CD4-positive, alpha-beta T cell (primary cell): ENCODE results near the gene TLNRD1. TPM values are rescaled to one million over a fixed set of nuclear protein-coding genes. Genes with fewer than 3 reads are reported as not detected.

Experiments
- ATAC-seq: fragments of 200-7000 bp; cut with Tn5 transposase; one replicate; pipeline ENCODE4 v1.10.0; 2022; ENCODE audit warnings: mild to moderate bottlenecking; ENCODE audit not compliant: poor library complexity
- CTCF ChIA-PET: fragments of 350-600 bp; sonication (Branson Sonifier 250); formaldehyde crosslinking; loops from one replicate; lab custom pipeline; 2021; ENCODE audit warnings: antibody characterized with exemption, inconsistent platforms; lab: Charles Lee
- POLR2A ChIA-PET: fragments of 350-600 bp; sonication (Branson Sonifier 250); formaldehyde crosslinking; loops from one replicate; lab custom pipeline; 2021; ENCODE audit warnings: antibody characterized with exemption, inconsistent platforms; lab: Charles Lee
- DNase-seq, 14 experiments: peaks; one replicate each; pipeline ENCODE4 v3.0.0-alpha.2; 2013 to 2020; ENCODE audit warnings: mixed read lengths in 2 of 14
- H3K27ac ChIP-seq, 2 donors: one replicate each; pipeline versions ENCODE4 v1.5.1 to v1.7.0; 2013; ENCODE audit warnings: low read length in 2 of 2, low read depth in 1 of 2, mild to moderate bottlenecking in 1 of 2
- H3K27me3 ChIP-seq, 2 experiments: 1 replicate in 1 of 2; 2 replicates in 1 of 2; pipeline versions ENCODE4 v1.6.1 to v1.7.0; 2013; ENCODE audit warnings: low read length in 2 of 2, control low read depth in 1 of 2, mild to moderate bottlenecking in 1 of 2, moderate library complexity in 1 of 2; ENCODE audit not compliant: insufficient read depth in 2 of 2, control insufficient read depth in 1 of 2
- H3K36me3 ChIP-seq: one replicate; pipeline ENCODE4 v1.6.1; 2013; ENCODE audit warnings: low read length, control low read depth; ENCODE audit not compliant: insufficient read depth
- H3K4me1 ChIP-seq: one replicate; pipeline ENCODE4 v1.6.1; 2013; ENCODE audit warnings: low read length, control low read depth; ENCODE audit not compliant: insufficient read depth
- H3K4me3 ChIP-seq: one replicate; pipeline ENCODE4 v1.5.1; 2013; ENCODE audit warnings: mild to moderate bottlenecking, low read length, moderate library complexity
- H3K9me3 ChIP-seq, 2 experiments: 1 replicate in 1 of 2; 2 replicates in 1 of 2; pipeline versions ENCODE4 v1.6.1 to v1.7.0; 2013; ENCODE audit warnings: low read length in 2 of 2, mild to moderate bottlenecking in 2 of 2, control low read depth in 1 of 2, moderate library complexity in 1 of 2; ENCODE audit not compliant: control insufficient read depth in 1 of 2, insufficient read depth in 1 of 2
- H3K27ac Mint-ChIP-seq: one replicate; pipeline ENCODE4 v1.8.0; 2020; ENCODE audit warnings: mixed read lengths
- H3K27me3 Mint-ChIP-seq: one replicate; pipeline ENCODE4 v1.8.0; 2021; ENCODE audit warnings: mixed read lengths
- H3K36me3 Mint-ChIP-seq: one replicate; pipeline ENCODE4 v1.8.0; 2021; ENCODE audit warnings: low read depth, mixed read lengths
- H3K4me1 Mint-ChIP-seq: one replicate; pipeline ENCODE4 v1.8.0; 2021; ENCODE audit warnings: low read depth, mixed read lengths
- H3K4me3 Mint-ChIP-seq: one replicate; pipeline ENCODE4 v1.8.0; 2020; ENCODE audit warnings: mild to moderate bottlenecking, mixed read lengths
- H3K9me3 Mint-ChIP-seq: one replicate; pipeline ENCODE4 v1.8.0; 2020; ENCODE audit warnings: mixed read lengths
- intact Hi-C, 2 experiments: fragments of 100-400 bp; cut with DNase I in 1 of 2; cut with micrococcal nuclease in 1 of 2; formaldehyde crosslinking; loops; one replicate each; pipeline versions ENCODE4 v1.15.1 to v1.9.0; 2023 to 2025; cut with DNase I, micrococcal nuclease
- total RNA-seq, 174 experiments: library from RNA in 2 of 174; stranded (reverse) in 2 of 174; gene quantifications; one replicate each; pipeline ENCODE4 v1.2.3 and lab custom pipeline; 2021 to 2026
- TF ChIP-seq, protein P1 (sequence below): fragments of 200-600 bp; IDR thresholded peaks from one replicate; pipeline ENCODE4 v1.8.0; 2022; ENCODE audit warnings: antibody characterized with exemption, mild to moderate bottlenecking

Gene TLNRD1
- total RNA-seq, 2 experiments from 2014 or later, result 10.5 to 12.3 TPM

DNA sequence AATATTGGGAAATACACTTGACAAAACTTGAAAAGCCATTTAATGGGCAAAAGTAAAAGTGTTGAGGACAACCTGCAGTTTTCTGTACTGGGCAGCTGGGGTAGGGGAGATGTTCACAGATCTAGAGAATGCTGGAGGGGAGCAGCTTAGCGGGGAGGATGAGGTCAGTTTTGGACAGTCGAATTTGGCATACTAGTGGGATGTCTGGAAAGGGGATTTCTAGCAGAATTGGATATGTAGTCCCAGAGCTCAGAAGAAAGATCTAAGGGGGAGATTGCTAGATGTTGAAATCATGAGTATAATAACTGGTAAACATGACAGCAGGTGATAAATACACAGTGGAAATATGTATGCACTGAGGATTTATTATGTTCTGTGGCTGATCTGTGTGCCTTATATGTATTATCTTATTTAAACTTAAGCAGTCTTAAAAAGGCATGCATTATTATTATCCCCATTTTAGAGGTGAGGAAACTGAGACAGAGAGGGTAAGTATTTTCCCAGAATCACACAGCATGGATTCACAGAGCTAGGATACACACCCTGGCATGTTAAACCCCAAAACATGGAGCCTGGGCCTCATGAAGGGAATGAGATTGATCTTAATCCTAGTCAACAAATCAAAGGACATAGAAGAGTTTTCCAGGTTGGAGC, 42.7 kb downstream of the TLNRD1 start:
- H3K9me3 ChIP-seq, result no peaks in the 10 kb centered on the region
- H3K36me3 Mint-ChIP-seq, result no peaks in the 10 kb centered on the region
- DNase-seq (no peak), ATAC-seq (no peak)
- H3K9me3 Mint-ChIP-seq, result no peaks in the 10 kb centered on the region
- no peaks in the 10 kb centered on the region for H3K27me3 Mint-ChIP-seq
- H3K4me3 ChIP-seq, result no peak overlapping the region
- ChIA-PET CTCF (no interaction called here), POLR2A (no interaction called here)
- H3K27ac ChIP-seq, result no peak overlapping the region
- peaks cover 8% of the 10 kb centered on the region for H3K4me1 ChIP-seq
- H3K4me3 Mint-ChIP-seq, result no peak overlapping the region
- H3K36me3 ChIP-seq, result no peaks in the 10 kb centered on the region
- TF ChIP-seq, protein P1, sequence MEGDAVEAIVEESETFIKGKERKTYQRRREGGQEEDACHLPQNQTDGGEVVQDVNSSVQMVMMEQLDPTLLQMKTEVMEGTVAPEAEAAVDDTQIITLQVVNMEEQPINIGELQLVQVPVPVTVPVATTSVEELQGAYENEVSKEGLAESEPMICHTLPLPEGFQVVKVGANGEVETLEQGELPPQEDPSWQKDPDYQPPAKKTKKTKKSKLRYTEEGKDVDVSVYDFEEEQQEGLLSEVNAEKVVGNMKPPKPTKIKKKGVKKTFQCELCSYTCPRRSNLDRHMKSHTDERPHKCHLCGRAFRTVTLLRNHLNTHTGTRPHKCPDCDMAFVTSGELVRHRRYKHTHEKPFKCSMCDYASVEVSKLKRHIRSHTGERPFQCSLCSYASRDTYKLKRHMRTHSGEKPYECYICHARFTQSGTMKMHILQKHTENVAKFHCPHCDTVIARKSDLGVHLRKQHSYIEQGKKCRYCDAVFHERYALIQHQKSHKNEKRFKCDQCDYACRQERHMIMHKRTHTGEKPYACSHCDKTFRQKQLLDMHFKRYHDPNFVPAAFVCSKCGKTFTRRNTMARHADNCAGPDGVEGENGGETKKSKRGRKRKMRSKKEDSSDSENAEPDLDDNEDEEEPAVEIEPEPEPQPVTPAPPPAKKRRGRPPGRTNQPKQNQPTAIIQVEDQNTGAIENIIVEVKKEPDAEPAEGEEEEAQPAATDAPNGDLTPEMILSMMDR, result no peak
- no peak overlapping the region for H3K27ac Mint-ChIP-seq
- no peaks in the 10 kb centered on the region for H3K27me3 ChIP-seq
- peaks cover 12% of the 10 kb centered on the region for H3K4me1 Mint-ChIP-seq
- intact Hi-C loops, result no loop called here

DNA sequence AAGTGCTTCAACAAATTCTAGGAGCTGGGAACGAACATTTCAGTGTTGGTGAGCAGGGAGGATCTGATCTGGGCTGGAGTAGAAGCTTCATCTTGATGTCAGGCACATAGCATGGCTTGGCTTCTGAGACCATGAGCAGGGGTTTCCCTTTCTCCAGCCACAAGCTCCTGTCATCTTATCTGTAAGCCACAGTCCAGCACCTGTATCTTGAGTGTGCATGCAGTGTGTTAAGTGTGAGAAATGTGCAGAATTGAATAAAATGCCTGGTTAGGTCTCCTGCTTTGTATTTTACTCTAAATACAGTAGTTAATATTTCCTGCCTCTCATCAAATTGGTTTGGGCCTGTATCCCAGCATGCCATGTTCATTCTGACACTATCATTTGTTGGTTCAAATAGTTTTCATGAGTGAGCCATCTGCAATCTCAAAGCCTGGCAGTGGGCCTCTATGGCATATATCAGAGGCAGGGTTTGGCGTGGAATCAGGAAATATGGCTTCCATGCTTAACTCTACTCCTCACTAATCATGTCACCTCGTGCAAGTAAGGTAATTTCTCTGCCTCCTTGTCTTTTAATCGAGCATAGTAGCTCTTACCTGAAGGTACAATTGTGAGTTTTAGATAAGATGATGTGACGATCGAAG, 43.3 kb downstream of the TLNRD1 start:
- H3K27ac Mint-ChIP-seq, result no peak overlapping the region
- Histone ChIP-seq H3K4me1 (peaks cover 5% of the 10 kb centered on the region), H3K27me3 (no peaks in the 10 kb centered on the region), H3K9me3 (no peaks in the 10 kb centered on the region), H3K36me3 (no peaks in the 10 kb centered on the region), H3K27ac (no peak overlapping the region), H3K4me3 (no peak overlapping the region)
- H3K4me3 Mint-ChIP-seq, result no peak overlapping the region
- no peak for ATAC-seq
- no peaks in the 10 kb centered on the region for H3K36me3 Mint-ChIP-seq
- no peaks in the 10 kb centered on the region for H3K27me3 Mint-ChIP-seq
- intact Hi-C loops, result no loop called here
- H3K4me1 Mint-ChIP-seq, result peaks cover 6% of the 10 kb centered on the region
- TF ChIP-seq, protein P1, result no peak
- DNase-seq, result no peak
- POLR2A ChIA-PET, result no interaction called here
- H3K9me3 Mint-ChIP-seq, result no peaks in the 10 kb centered on the region
- CTCF ChIA-PET, result no interaction called here

DNA sequence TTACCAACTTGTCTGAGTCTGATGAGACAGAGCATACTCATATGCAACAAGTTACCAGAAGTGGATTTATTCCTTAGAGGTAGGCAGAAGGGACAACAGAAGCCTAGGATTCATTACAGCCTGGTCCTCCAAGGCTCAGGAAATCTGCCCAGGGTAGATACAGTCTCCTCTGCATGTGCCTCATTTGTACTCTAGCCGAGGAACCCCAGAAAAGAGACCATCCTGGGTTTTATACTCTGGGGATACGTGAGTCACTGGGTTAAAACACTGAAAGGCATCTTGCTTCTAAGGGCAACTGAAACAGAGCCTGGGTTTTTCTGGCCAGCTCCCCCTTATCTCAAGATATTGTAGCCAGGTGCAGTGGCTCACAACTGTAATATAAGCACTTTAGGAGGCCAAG, 45.6 kb downstream of the TLNRD1 start:
- no peaks in the 10 kb centered on the region for H3K9me3 ChIP-seq
- H3K27me3 Mint-ChIP-seq, result no peaks in the 10 kb centered on the region
- no peak overlapping the region for H3K4me3 Mint-ChIP-seq
- intact Hi-C loops, result no loop called here
- no peak for DNase-seq
- ChIA-PET CTCF (no interaction called here), POLR2A (no interaction called here)
- no peaks in the 10 kb centered on the region for H3K4me1 ChIP-seq
- no peak for ATAC-seq
- no peak overlapping the region for H3K4me3 ChIP-seq
- no peak overlapping the region for H3K27ac ChIP-seq
- H3K27ac Mint-ChIP-seq, result no peak overlapping the region
- H3K27me3 ChIP-seq, result no peaks in the 10 kb centered on the region
- no peaks in the 10 kb centered on the region for H3K9me3 Mint-ChIP-seq
- no peaks in the 10 kb centered on the region for H3K36me3 ChIP-seq
- TF ChIP-seq, protein P1, result no peak
- no peaks in the 10 kb centered on the region for H3K36me3 Mint-ChIP-seq
- no peaks in the 10 kb centered on the region for H3K4me1 Mint-ChIP-seq
